ENCODE measurements around the gene TSPAN4. TPM values are rescaled to one million over a fixed set of nuclear protein-coding genes. Genes with fewer than 3 reads are reported as not detected.

TSPAN4 gene
- total and polyA plus RNA-seq, 2 of the 13 experiments (the other 11 are each of a cell fraction or from before 2014, with no cell fraction given): 31.7 to 68.3 TPM

GRCh38 chr11:852762-853161, 10.1 kb downstream of the TSPAN4 start:
- FAIRE-seq (no peak), DNase-seq (ENCODE audit: low spot score) (no peak), ATAC-seq (no peak)
- H3K9ac ChIP-seq (ENCODE audit: insufficient read depth, low read depth, low read length): no peak overlapping the region
- no peaks in the 10 kb centered on the region for H3K27me3 ChIP-seq (ENCODE audit: control insufficient read depth in 1 of 2, insufficient read depth in 2 of 2, low read length in 2 of 2)
- no peaks in the 10 kb centered on the region for H3K9me3 ChIP-seq (ENCODE audit: low read length)
- intact Hi-C loops (cut with micrococcal nuclease; ENCODE audit: unreplicated experiment) (no loop called here), in situ Hi-C loops (cut with HindIII; ENCODE audit: extremely low pct_ligation_motif_present, low pct_unique_long_range_greater_than_20kb) (no loop called here)
- H3K4me3 ChIP-seq (replicated peaks in 1 of 3; ENCODE audit: insufficient read depth in 1 of 3, low read depth in 2 of 3, low read length in 3 of 3): no peak overlapping the region
- 93% methylated on average over 9 of the region's 15 CpGs for WGBS (ENCODE audit: low lambda C conversion rate)
- TF ChIP-seq AGO2 (optimal IDR thresholded peaks at IDR 0.05; ENCODE audit: low read depth, low read length) (peak; percentile 37), ZNF562 (CRISPR knock-in tag; IDR thresholded peaks at IDR 0.05; ENCODE audit: borderline replicate concordance) (no peak), EED (CRISPR knock-in tag; IDR thresholded peaks at IDR 0.05) (no peak)
- H3K79me2 ChIP-seq (ENCODE audit: insufficient read depth, low read length): no peaks in the 10 kb centered on the region
- CTCF ChIA-PET (ENCODE audit: low intra/inter-chr PET ratio, low total read pairs): no interaction called here
- H2AFZ ChIP-seq (ENCODE audit: low read length): no peak overlapping the region
- no peak overlapping the region for H3K4me2 ChIP-seq (ENCODE audit: low read depth, low read length)
- POLR2A ChIA-PET: no interaction called here
- H4K20me1 ChIP-seq (ENCODE audit: insufficient read depth, low read length): no peaks in the 10 kb centered on the region; the same call in 1 of the 2 replicates
- H3K27ac ChIP-seq (ENCODE audit: extremely low read length, insufficient read depth, low read length): no peak overlapping the region
- no peaks in the 10 kb centered on the region for H3K4me1 ChIP-seq (ENCODE audit: insufficient read depth, low read length)
- no TSS peak for BruUV-seq (replicated peaks)
- H3K36me3 ChIP-seq (replicated peaks in 1 of 2; ENCODE audit: control insufficient read depth in 1 of 2, insufficient read depth in 2 of 2, low read length in 2 of 2): no peaks in the 10 kb centered on the region; a peak in 2 of 5 replicates

GRCh38 chr11:853682-854448, 11.2 kb downstream of the TSPAN4 start:
- TF ChIP-seq, protein P1, sequence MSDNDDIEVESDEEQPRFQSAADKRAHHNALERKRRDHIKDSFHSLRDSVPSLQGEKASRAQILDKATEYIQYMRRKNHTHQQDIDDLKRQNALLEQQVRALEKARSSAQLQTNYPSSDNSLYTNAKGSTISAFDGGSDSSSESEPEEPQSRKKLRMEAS (IDR thresholded peaks at IDR 0.05): no peak
- TF ChIP-seq POGK (CRISPR knock-in tag; conservative IDR thresholded peaks at IDR 0.05) (no peak), ZNF101 (CRISPR knock-in tag; IDR thresholded peaks at IDR 0.05; ENCODE audit: borderline replicate concordance, low read depth) (no peak), ZBED4 (CRISPR knock-in tag; IDR thresholded peaks at IDR 0.05; ENCODE audit: borderline replicate concordance) (no peak), ZNF607 (CRISPR knock-in tag; IDR thresholded peaks at IDR 0.05; ENCODE audit: borderline replicate concordance) (no peak), ZNF75D (CRISPR knock-in tag; IDR thresholded peaks at IDR 0.05; ENCODE audit: borderline replicate concordance) (no peak), HDAC2 (CRISPR knock-in tag; IDR thresholded peaks at IDR 0.05) (no peak)
- no peak for DNase-seq (ENCODE audit: low spot score)
- in situ Hi-C loops (cut with HindIII; ENCODE audit: extremely low pct_ligation_motif_present, low pct_unique_long_range_greater_than_20kb) (no loop called here), intact Hi-C loops (cut with micrococcal nuclease; ENCODE audit: unreplicated experiment) (no loop called here)
- CTCF ChIA-PET (ENCODE audit: low intra/inter-chr PET ratio, low total read pairs): no interaction called here
- WGBS (ENCODE audit: low lambda C conversion rate): 97% methylated on average over 12 of the region's 27 CpGs
- Histone ChIP-seq H3K79me2 (ENCODE audit: insufficient read depth, low read length) (no peaks in the 10 kb centered on the region), H3K4me2 (ENCODE audit: low read depth, low read length) (no peak overlapping the region), H4K20me1 (ENCODE audit: insufficient read depth, low read length) (no peaks in the 10 kb centered on the region; the same call in 1 of the 2 replicates), H3K4me1 (ENCODE audit: insufficient read depth, low read length) (no peaks in the 10 kb centered on the region), H3K27me3 (ENCODE audit: control insufficient read depth in 1 of 2, insufficient read depth in 2 of 2, low read length in 2 of 2) (no peaks in the 10 kb centered on the region), H3K4me3 (replicated peaks in 1 of 3; ENCODE audit: insufficient read depth in 1 of 3, low read depth in 2 of 3, low read length in 3 of 3) (no peak overlapping the region), H2AFZ (ENCODE audit: low read length) (no peak overlapping the region), H3K9ac (ENCODE audit: insufficient read depth, low read depth, low read length) (no peak overlapping the region), H3K36me3 (replicated peaks in 1 of 2; ENCODE audit: control insufficient read depth in 1 of 2, insufficient read depth in 2 of 2, low read length in 2 of 2) (no peaks in the 10 kb centered on the region; a peak in 2 of 5 replicates), H3K9me3 (ENCODE audit: low read length) (no peaks in the 10 kb centered on the region), H3K27ac (ENCODE audit: extremely low read length, insufficient read depth, low read length) (no peak overlapping the region)
- POLR2A ChIA-PET: interaction anchor here (1.7 kb wide), 1 partner anchor 28 kb away, joined by 4 read pairs; no protein-coding TSS in a partner anchor
- FAIRE-seq: no peak
- no peak for ATAC-seq
- no TSS peak for BruUV-seq (replicated peaks)
